DMS153 treated with DMSO at 0.1 percent for 48 hours (cell line): Measurements from ENCODE around the gene THAP5.

Experiments used
- DNase-seq: peaks from one replicate; lab custom pipeline; 2025; ENCODE audit not compliant: unreplicated experiment; lab: John Stamatoyannopoulos, UW

Gene THAP5, protein sequence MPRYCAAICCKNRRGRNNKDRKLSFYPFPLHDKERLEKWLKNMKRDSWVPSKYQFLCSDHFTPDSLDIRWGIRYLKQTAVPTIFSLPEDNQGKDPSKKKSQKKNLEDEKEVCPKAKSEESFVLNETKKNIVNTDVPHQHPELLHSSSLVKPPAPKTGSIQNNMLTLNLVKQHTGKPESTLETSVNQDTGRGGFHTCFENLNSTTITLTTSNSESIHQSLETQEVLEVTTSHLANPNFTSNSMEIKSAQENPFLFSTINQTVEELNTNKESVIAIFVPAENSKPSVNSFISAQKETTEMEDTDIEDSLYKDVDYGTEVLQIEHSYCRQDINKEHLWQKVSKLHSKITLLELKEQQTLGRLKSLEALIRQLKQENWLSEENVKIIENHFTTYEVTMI

DNA sequence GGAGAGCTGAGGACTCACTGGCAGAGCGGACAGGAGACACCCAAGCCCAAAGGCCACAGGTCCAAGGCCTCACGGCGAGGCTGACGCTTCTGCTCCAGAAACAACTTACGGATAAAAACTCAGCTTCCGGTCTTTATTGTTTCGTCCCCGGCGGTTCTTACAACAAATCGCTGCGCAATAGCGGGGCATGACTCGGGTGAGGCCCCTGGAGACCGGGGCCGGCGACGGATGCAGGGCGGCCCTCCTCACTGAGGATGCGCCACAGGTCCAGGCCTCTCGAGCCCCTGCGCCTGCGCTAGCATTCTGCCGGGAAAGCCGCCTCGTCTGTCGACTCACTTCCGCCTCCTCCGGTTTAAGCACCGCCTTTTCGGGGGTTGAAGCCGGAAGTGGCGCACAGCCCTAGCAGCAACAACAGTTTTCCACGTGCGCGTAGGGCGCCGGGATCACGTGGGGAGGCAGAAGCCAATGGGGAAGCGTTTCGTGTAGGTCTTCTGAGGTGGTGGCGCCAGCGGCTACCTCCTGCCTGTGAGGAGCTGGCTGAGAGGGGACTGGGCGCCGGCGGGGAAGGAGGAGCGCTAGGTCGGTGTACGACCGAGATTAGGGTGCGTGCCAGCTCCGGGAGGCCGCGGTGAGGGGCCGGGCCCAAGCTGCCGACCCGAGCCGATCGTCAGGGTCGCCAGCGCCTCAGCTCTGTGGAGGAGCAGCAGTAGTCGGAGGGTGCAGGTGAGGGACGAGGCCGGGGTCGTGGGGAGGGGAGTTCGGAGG is at the start of gene THAP5, which contains the start of gene DNAJB9:
Gene THAP5 (minus strand): TSS at position 326 of the 765 bp plus-strand sequence. CDS start 137 bp downstream, at position 189.
Gene DNAJB9 (plus strand): TSS at position 494 of the 765 bp plus-strand sequence. CDS start 1,853 bp downstream, outside the sequence.
- peak; percentile 97 for DNase-seq

DNA sequence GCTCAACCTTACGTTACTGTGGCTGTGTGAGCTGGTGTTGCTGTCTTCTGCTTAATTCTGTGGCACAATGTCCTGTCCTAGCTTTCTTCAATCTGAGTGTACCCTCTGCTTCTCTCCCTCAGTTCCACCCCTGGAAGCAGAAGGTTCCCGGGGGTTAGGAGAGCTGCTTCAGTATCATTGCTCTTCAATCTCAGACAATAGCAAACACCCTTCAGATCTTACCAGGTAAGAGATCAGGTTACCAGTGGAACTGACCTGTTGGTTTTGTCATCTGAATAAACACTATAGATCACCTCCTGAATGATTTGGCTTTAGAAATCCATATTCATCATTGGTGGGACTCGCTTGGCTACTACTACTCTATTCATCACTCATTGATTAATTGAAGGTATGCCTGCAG is 48.5 kb upstream of the THAP5 start:
- no peak for DNase-seq

DNA sequence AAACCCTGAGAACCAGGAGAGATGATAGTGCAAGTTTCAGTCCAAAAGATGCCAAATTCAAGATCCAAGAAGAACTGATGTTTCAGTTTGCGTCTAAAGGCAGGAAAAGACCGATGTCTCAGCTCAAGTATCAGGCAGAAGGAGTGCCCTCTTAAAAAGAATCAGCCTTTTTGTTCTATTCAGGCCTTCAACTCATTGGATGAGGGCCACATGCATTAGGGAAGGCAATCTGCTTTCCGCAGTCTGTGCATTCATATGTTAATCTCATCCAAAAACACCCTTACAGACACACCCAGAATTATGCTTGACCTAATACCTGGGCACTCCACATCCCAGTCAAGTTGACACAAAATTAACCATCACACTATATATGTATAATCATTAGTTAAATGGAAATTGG is 45.4 kb upstream of the THAP5 start:
- DNase-seq: no peak

DNA sequence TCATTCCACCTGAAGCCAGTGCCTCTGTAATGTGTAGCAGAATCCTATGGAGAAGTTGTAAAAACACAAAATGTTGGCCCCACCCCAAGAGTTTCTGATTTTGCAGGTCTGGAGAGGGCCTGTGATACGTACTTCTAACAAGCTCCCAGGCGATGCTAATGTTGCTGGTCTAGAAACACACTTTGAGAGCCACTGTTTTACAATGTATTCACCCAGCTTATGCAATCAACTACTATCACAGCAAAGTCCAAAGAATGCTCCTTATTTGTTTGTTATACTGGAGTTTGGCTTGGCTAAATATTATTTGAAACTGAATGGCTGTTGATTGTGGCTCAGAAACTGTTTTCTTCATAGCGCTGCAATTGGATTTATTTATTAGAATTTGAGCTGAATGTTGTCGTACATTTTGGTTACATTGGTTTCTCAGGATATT is 44.5 kb upstream of the THAP5 start:
- no peak for DNase-seq

DNA sequence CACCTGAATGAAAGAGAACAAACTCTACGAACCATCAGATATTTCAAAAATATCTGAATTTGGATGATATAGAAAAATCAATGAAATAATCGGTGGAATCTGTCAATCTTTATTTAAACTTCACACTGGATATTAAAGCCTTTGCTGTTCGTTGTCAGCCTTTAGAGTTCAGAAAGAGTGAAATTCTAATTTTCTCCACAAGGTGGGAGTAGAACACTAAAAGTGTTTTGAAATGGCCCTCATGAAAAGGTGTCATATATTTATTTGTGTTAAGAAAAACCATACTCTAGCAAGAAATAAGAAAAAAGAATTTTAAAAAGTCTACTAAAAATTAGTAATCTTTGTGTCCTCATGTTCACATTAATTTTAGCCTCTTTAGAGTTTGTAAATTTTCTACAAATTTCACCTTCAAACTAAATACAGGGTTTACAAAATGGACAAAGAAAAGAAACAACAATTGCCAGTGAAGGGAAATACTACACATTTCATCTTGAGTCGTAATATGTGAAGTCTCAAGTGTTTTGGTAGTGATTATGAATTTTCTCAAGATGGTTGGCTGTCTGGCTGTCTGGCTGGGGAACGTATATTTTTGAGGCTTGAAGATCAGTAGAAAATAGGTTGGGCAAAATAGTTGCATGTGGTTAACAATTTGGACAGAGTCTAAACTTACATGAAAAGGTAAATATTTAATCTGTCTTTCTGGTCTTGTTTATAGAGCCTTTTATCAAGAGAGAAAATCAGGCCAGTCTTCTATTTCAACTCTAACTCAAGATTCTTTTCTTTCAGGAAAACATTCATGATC is 43.8 kb upstream of the THAP5 start:
- DNase-seq: peak; percentile 51

DNA sequence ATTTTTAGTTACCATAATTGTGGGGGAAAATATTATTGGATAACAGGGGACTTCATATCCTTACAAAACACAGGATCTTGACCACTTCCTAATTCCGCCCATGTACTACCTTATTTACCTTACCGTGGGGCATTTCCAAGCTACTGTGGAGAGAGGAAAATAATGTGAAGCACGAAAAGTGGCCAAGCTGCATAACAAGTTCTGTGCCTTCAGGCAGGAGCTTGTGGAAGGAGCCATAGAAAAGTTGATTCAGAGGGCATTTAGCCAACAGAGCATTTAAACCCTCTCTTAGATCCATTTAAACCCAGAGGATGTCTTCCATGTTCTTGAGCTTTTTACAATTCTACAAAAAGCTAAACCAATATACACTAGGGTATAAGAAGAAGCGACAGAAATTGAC is 41.8 kb upstream of the THAP5 start:
- DNase-seq: no peak

DNA sequence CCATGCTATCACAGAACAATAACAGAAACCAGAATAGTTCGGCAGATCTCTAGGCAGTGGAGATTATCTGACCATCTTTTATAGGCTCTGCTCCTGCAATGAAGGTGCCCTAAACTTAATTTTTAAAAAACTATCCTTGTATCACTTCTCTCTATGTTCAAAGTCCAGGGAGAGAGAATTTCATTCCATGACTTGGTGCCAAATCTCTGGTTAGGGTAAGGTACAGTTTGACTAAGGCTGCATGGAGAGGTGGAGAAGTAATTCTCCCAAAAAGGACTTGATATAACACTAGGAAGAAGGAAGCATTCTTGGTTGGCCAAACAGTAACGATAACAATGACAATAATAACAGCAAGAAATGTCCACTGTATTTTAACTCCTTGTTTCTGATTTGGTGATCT is 40.1 kb upstream of the THAP5 start:
- no peak for DNase-seq

DNA sequence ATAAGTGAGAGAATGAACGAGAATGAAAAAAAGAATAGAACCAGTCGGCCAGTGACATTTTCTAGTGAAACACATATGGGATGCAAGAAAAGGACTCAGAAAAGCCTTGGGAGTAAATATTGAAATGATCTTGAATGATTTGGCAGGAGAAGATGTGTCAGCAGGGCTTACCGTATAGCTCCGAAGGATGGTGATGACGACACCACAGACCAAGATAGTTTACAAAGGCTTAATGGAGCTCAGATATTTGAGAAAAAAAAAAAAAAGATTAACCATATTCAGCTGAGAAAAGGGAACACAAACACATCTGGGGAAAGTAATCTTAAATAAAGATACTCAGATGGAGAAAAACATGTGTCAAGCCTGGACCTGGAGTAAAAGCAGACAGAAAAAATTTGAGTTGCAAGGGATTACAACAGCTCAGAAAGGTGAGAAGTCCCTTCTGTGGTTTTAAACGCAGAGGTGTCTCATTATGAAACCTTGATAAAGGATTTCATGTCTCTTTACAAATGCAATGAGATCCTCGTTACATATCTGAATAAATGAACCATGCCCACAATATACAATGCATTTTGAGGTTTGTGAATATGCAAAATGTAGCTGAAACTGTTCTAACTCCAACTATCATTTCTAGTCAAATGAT is 36.2 kb upstream of the THAP5 start:
- no peak for DNase-seq

DNA sequence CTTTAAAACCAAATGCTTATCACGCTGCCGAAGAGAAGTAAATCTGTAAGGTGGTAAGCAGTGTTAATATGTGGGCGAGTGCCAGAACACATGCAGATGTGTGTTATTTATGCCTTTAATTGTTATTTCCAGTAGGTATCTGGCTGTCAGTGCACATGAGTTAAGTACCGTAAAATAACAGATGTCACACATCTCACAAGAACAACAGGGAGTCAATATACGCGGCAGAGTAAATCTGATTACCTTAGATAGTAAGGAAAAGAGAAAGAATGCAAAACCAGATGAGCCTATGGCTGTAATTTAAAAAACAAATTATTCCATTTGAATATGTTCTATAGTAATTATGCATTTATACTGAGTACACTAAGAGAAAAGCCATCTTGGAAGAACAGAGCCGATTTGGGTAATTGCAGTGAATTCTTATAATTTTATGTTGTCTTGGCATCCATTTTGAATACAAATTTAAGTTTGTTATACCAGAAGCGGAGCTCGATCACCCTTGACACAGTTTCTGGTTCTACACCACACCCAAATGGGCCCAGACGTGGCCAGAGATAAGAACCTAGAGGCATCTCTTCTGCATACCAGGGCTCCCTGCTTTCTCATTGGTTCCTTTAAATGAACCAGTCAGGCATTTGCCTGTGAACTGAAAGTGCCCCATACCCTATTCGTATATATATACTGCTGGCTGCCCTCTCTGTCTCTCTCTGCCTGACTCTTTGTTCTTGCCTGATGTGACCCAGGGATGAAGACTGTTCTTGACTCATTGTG is 35.0 kb upstream of the THAP5 start:
- DNase-seq: no peak

DNA sequence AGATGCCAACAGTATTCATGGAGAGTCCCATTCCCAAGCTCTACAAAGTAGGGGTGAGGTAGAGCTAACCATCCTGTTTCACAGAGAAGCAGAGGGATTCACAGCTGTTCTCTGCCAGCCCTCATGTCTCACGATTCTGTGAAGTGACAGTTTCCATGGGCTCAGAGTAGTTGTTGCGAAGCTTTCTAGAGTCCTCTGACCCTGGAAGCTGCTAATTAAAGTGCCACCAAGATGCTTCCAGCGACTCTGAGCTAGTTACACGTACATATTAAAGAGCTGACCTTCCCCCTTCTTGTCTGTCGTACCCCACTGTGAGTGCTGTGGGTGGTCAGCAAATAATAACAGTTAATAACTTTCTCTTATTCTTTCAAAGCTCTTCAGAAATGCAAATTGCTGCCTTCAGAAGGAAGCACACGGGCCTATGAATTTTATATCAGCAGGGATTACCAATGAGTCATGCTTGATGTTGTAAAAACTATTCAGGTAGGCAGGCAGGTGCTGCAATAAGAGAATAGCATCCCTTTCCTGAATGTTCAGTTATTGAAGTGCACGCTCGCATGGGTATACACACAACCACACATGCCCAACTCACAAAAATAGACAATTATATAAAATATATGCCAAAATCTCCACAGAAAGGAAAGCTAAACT is 34.3 kb upstream of the THAP5 start:
- DNase-seq: peak; percentile 40

DNA sequence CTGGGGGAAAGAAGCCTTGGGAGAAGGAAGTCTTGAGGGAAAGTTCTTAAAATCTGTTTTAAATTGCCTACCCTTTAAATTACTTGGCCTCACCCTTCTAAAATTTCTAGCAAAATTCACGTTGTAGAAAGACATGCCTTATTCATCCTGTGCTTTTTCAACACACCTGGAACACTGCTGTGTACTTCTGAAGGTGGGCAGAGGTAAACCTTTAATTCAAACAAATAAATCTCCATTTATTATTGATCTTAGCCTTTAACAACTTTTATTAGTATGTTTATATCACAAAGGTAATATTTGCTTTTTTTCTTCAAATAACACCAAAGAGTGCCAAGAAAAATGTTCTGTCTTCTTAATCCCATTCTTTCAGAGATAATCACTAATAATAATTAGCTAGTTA is 30.9 kb upstream of the THAP5 start:
- DNase-seq: no peak

DNA sequence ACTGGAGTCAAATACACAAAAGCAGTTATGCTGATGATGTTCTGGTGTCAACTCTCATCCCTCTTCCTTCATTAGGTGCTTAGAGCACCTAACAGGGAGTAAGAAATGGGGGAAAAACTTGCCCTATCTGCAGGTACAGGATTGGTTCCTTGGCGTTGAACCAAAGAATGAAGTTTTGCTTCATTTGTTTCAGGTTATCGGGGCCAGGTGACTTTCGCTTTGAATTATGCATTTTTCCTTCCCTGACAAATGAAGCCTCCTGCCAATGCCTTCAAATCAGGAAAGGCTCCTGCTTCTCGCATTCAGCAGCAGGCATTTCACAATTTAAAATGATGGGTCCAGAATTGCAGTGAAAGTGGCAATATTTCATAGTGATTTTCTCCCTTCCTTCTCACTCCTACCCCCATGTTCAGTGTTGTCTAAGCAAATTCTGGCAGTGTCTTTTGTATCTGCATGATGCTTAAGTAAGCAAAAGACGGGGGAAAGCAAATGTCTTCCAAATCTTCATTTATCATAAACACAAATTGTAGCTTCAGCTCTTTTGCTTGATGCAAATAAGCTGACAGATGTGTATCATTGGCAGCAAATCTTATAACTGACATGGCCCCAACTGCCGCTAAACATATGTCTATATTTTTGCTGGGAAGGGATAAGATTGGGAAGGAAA is 29.5 kb upstream of the THAP5 start:
- DNase-seq: peak; percentile 27

DNA sequence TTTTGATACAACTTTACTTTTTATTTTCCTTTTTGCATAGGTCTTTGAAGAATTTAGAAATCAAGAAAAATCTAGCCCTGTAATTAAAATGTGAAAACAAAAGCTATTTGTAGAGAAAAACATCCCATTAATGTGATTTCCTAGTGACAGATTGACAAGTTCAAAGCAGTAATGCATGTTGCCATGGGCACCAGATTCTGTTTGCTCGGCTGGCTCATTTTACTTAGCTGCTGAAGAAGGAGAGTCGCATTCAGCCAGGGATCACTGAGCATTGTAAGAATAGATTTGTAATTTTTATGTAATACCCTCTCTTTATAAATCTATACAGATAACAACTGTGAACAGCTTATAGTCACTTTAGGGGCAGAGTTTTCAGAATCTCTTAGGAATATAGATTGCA is 28.6 kb upstream of the THAP5 start:
- DNase-seq: peak; percentile 73

DNA sequence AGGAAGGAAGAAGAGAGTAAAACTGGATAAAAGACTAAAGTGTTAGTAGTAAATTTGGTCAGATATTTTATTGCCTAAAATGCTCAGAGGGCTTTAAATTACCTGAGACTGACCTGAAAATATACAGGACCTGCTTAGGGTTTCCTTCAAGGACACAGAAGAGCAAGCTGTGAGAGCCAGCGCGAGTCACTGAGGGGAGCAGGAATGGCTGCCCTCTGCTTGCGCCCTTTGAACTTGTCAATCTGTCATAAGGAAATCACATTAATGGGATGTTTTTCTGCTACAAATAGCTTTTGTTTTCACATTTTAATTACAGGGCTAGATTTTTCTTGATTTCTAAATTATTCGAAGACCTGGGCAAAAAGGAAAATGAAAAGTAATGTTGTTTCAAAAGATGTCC is 27.1 kb upstream of the THAP5 start:
- no peak for DNase-seq

DNA sequence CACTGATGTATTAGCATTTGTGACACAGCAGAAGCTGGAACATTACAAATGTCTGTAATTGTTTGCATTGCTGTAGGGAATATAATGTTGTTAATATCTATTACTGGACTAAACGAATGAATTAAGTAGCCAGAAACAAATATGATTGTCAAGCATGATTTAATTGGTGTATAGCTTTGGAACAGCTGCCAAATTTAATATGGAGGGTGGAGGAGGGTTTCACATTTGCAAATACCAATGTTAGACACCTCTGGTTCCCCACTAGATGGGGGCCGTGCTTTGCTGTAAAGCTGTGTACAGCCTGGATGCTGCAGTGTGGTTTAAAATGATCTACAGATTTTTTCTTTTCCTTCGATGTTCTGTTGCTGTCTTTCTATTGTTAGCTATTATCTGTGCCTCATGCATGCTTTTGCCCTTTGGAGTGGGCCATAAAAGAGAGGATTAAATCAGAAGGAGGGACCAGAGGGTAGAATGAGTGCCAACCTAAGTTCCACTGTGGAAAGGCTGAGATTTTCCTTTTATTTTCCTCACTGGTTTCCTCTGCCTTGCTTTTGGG is 23.2 kb upstream of the THAP5 start:
- DNase-seq: peak; percentile 62

DNA sequence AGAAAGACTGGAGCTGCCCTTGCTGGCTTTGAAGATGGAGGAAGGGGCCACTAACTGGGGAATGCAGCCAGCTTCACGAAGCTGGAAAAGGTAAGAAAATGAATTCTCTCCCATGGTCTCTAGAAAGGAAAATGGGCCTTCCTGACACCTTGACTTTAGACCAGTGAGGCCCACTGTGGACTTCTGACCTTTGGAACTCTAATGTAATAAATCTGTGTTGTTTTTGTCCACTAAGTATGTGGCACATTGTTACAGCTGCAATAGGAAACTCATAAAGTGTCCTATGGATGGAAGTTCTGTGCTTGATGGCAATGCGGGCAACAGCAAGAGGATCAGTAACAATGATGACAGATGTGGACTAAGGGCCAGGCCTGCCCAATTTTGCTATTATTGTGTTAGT is 21.1 kb upstream of the THAP5 start:
- DNase-seq: no peak

DNA sequence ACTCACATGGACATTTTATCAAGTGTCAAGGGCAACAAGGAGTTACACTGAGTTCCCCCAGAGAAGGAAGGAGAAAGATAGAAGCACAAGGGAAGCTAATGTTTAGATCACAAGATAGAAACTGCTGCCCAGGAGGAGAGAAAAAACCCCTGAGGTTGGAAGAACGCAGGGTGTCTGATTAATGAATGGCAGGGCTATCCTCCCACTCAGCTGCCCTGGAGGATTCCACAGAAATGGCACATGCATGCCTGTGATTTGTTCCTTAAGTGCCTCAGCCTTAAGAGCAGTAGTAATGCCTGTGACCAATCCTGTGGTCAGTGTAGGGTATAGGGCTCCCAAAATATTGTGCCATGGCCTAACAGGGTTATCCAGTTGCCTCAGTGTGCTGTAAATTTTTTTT is 20.4 kb upstream of the THAP5 start:
- DNase-seq: no peak

DNA sequence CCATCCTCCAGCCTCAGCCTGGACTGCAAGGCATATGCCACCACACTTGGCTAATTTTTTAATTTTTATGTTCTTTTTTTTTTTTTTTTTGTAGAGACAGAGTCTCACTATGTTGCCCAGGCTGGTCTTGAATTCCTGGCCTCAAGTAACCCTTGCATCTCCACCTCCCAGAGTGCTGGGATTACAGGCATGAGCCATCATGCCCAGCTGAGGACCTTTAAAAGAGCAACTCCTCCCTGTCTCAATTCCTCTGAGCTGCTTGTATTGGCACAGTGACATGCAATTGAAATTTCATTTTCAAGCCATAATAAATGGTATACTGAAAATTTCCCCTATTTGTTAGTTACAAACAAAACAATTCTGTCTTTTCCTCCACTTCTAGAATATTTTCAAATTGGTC is 19.7 kb upstream of the THAP5 start:
- no peak for DNase-seq

DNA sequence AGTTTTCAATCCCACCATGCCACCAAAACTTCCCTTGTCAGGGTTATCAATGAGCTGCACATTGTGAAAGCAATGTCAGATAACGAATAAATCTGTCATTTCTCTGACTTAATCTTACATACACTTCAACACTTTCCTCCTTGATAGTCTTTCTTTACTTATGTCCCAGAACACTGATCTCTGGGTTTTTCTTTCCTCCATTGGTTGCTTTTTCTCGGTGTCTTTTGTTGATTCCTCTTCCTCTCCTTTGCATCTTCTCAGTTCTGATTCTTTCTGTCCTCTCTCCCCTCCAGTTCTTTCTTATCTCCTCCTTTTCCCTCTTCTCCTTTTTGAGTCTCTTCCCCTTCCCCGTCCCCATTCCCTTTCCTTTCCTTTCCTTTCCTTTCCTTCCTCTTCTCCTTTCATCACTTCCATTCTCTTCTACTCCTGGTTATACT is 16.8 kb upstream of the THAP5 start:
- DNase-seq: no peak
